RWPE2 (cell line): Measurements from ENCODE around the gene CES3.
"Not testable (repeated sequence)": the region's sequence is repeated elsewhere in the genome, so short reads cannot be mapped to it uniquely, and the experiment has no call there.

Source experiments
- ATAC-seq: fragments of 200-7000 bp; cut with Tn5 transposase; 3 replicates; pipeline ENCODE4 v1.9.1; 2021; ENCODE audit warnings: low read depth
- DNase-seq: peaks from one replicate; pipeline ENCODE4 v3.0.0-alpha.2; 2020; ENCODE audit warnings: low spot score
- H3K27ac ChIP-seq: fragments of 450-650 bp; 2 replicates; pipeline ENCODE4 v1.5.1; 2017; ENCODE audit warnings: mild to moderate bottlenecking; ENCODE audit not compliant: poor library complexity, severe bottlenecking
- H3K27me3 ChIP-seq: fragments of 250-450 bp; sonication (Bioruptor Pico); 2 replicates; pipeline ENCODE4 v1.5.1; 2021; ENCODE audit warnings: mild to moderate bottlenecking, moderate library complexity; ENCODE audit not compliant: insufficient read depth, poor library complexity, severe bottlenecking
- H3K36me3 ChIP-seq: fragments of 250-450 bp; sonication (Bioruptor Pico); 2 replicates; pipeline ENCODE4 v1.5.1; 2020; ENCODE audit warnings: low read depth, mild to moderate bottlenecking, moderate library complexity
- H3K4me1 ChIP-seq: fragments of 250-450 bp; sonication (Bioruptor Pico); 2 replicates; pipeline ENCODE4 v1.5.1; 2021; ENCODE audit warnings: mild to moderate bottlenecking, moderate library complexity; ENCODE audit not compliant: insufficient read depth, poor library complexity, severe bottlenecking
- H3K4me3 ChIP-seq: fragments of 250-450 bp; sonication (Bioruptor Pico); 2 replicates; pipeline ENCODE4 v1.5.1; 2021; ENCODE audit warnings: mild to moderate bottlenecking, moderate library complexity; ENCODE audit not compliant: severe bottlenecking
- H3K9me3 ChIP-seq: fragments of 250-450 bp; sonication (Bioruptor Pico); 2 replicates; pipeline ENCODE4 v1.5.1; 2021; ENCODE audit warnings: mild to moderate bottlenecking, moderate library complexity; ENCODE audit not compliant: severe bottlenecking
- TF ChIP-seq, protein P1 (sequence below): fragments of 450-650 bp; IDR thresholded peaks from one replicate; pipeline ENCODE4 v1.5.1; 2017; ENCODE audit warnings: mild to moderate bottlenecking, moderate library complexity; ENCODE audit not compliant: poor library complexity, severe bottlenecking

Gene CES3

DNA sequence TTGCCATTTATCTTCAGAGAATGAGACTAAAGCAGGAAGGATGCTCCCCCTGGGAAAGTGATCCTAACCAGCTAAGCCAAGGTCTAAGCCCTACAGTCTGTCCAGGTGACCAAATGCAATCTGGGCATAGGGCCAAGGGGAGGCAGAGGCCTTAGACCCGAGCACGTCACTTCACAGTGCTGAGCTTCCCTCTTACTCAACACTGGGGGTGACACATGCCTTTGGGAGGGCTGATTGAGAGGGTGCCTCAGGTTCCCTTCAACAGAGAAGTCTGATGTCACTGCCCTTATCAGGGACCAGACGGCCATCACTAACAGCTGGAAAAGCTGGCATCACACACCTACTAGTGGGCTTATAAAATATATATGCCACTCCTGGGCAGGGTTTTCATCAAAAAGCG, 30.9 kb upstream of the CES3 start:
- no peaks in the 10 kb centered on the region for H3K9me3 ChIP-seq
- H3K4me1 ChIP-seq: peaks cover 22% of the 10 kb centered on the region
- no peak overlapping the region for H3K4me3 ChIP-seq
- TF ChIP-seq, protein P1, sequence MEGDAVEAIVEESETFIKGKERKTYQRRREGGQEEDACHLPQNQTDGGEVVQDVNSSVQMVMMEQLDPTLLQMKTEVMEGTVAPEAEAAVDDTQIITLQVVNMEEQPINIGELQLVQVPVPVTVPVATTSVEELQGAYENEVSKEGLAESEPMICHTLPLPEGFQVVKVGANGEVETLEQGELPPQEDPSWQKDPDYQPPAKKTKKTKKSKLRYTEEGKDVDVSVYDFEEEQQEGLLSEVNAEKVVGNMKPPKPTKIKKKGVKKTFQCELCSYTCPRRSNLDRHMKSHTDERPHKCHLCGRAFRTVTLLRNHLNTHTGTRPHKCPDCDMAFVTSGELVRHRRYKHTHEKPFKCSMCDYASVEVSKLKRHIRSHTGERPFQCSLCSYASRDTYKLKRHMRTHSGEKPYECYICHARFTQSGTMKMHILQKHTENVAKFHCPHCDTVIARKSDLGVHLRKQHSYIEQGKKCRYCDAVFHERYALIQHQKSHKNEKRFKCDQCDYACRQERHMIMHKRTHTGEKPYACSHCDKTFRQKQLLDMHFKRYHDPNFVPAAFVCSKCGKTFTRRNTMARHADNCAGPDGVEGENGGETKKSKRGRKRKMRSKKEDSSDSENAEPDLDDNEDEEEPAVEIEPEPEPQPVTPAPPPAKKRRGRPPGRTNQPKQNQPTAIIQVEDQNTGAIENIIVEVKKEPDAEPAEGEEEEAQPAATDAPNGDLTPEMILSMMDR: no peak
- DNase-seq: no peak
- peak; percentile 47 for ATAC-seq
- H3K27ac ChIP-seq: peak overlapping the region; percentile 21
- peaks cover 9% of the 10 kb centered on the region for H3K27me3 ChIP-seq
- peaks cover 7% of the 10 kb centered on the region; the same call in 1 of the 2 replicates for H3K36me3 ChIP-seq

DNA sequence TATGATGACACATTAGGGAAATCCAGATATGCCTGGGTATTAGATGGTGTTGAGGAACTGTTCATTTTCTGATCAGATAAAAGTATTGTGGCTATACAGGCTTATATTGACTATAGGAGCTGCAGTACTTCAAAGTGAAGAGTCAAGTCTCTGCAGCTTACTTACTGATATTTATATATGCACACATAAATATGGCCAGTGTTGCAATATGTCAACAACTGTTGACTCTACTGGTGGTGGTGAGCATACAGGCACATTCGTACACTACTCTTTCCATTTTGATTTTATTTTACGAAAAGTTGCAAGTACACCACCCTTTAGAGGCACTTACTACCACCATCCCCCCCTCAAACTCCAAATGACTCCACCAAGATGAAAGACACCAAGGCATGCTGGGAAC, 29.4 kb upstream of the CES3 start:
- Histone ChIP-seq H3K27ac (no peak overlapping the region), H3K36me3 (peaks cover 7% of the 10 kb centered on the region), H3K4me3 (no peak overlapping the region), H3K9me3 (no peaks in the 10 kb centered on the region), H3K4me1 (peaks cover 27% of the 10 kb centered on the region), H3K27me3 (no peaks in the 10 kb centered on the region)
- TF ChIP-seq, protein P1: no peak
- no peak for ATAC-seq
- no peak for DNase-seq

DNA sequence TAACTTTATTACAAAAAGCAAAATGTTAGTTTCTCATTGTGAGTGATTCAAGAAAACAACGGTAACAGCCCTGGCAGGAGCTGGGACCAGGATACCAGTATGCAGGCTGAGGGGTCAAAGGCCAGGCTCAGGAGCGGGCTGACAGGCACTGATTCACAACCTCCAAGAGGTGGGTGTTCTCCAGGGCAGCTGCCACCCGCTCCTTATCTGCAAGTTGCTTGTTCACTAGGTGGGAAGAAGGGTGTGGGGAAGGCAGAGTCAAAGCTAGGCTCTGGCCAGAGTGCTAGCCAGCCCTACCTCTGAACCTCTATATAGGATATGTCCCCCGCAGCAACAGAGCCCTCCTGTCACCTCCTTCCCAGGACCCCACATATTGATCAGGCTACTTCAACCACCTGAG, 29.0 kb upstream of the CES3 start:
- H3K4me3 ChIP-seq: no peak overlapping the region
- H3K9me3 ChIP-seq: no peaks in the 10 kb centered on the region
- H3K27ac ChIP-seq: no peak overlapping the region
- peaks cover 24% of the 10 kb centered on the region for H3K4me1 ChIP-seq
- TF ChIP-seq, protein P1: no peak
- peaks cover 9% of the 10 kb centered on the region for H3K36me3 ChIP-seq
- DNase-seq: no peak
- no peak for ATAC-seq
- H3K27me3 ChIP-seq: no peaks in the 10 kb centered on the region

DNA sequence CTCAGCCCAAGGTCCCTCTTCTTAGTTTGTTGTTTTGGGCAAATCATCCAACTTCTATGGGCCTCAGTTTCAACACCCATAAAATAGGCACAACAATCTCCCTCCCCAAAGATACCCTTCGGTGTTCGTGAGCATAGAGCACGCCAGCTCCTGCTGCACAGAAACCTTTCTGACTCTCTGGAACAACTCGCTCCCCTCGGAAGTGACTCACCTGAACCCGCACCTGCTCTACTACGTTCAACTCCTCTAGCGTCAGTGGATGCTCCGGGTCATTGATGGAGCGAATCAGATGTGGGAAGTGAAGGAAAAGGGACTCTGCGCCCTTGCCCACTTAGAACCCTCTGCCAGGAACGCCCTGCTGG, 27.3 kb upstream of the CES3 start:
- no peaks in the 10 kb centered on the region for H3K27me3 ChIP-seq
- peak overlapping the region; percentile 86 for H3K27ac ChIP-seq
- ATAC-seq (peak; percentile 30; the same call in 2 of the 3 replicates), DNase-seq (no peak)
- H3K36me3 ChIP-seq: peaks cover 24% of the 10 kb centered on the region
- no peaks in the 10 kb centered on the region for H3K9me3 ChIP-seq
- TF ChIP-seq, protein P1: no peak
- peak overlapping the region; percentile 96 for H3K4me3 ChIP-seq
- H3K4me1 ChIP-seq: peaks cover 9% of the 10 kb centered on the region

DNA sequence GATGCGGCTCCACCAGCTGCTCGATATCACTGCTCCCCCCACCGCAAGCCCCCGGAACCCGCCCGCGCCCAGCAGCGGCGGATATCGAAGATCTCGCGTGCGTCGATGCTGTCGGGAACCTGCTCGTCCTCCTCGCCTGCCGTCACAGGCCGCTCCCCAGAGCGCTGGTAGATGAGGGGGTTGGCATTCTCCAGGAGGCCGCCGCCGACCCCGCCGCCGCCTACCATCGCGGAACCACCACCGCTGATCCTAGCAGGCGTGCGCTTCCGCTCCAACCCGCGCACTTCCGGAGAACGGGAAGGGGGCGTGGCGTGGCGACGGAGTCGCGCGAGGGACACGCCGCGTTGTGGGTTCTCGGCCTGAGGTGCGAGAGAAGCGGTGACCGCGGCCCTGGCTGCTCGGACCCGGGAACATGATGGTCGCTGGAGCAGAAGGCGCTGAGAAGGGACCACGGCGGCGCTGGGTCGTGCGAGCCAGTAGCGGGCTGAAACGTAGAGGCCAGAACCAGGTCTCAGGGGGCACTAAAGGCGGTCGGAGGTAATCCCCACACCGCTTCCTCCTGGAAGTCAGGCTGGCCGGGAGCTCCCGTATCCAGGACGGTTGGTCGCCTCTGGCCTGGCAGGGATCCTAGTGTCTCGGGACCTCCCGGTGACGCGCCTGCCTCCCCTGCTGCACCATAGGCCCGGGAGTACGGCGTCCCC, 26.8 kb upstream of the CES3 start, which contains the start of gene CIAO2B:
Gene CIAO2B (minus strand): TSS at position 265 of the 701 bp plus-strand sequence. CDS start 38 bp downstream, at position 227.
- H3K27me3 ChIP-seq: no peaks in the 10 kb centered on the region
- ATAC-seq: peak; percentile 53
- TF ChIP-seq, protein P1: no peak
- peaks cover 9% of the 10 kb centered on the region for H3K4me1 ChIP-seq
- peaks cover 30% of the 10 kb centered on the region for H3K36me3 ChIP-seq
- H3K27ac ChIP-seq: peak within 1 kb of the TSS; percentile 86
- no peaks in the 10 kb centered on the region for H3K9me3 ChIP-seq
- no peak for DNase-seq
- peak within 1 kb of the TSS; percentile 96 for H3K4me3 ChIP-seq

DNA sequence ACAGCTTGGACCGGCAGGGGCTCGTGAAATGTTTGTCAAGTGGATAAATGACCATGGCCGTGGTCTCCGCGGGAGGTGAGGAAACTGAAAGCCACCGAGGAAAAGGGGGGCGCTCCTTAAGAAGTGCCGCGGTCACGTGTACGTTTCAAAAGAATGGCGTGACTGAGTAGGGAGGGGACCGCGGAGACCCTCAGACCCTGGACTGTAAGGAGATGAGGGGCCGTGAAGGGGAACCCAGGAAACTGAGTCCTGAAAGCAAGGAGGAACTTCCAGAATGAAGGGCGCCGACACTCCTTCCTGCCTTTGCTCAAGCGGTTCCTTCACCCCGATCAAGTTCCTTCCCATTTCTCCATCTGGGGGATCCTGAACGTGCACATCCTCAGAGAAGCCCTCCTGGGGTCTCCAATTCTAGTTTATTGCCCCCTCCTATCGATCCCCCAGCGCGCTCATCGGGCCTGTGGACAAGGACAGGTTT, 26.2 kb upstream of the CES3 start:
- H3K9me3 ChIP-seq: not testable (repeated sequence)
- peak; percentile 2; the same call in 2 of the 3 replicates for ATAC-seq
- peaks cover 35% of the 10 kb centered on the region for H3K36me3 ChIP-seq

More for the DNA sequence above, 26.2 kb upstream of the CES3 start:
- not testable (repeated sequence) for H3K27me3 ChIP-seq, H3K4me1 ChIP-seq, DNase-seq
- Histone ChIP-seq H3K27ac (peak overlapping the region; percentile 86), H3K4me3 (peak overlapping the region; percentile 96)
